Measurements from ENCODE around the gene MON2.

DNA sequence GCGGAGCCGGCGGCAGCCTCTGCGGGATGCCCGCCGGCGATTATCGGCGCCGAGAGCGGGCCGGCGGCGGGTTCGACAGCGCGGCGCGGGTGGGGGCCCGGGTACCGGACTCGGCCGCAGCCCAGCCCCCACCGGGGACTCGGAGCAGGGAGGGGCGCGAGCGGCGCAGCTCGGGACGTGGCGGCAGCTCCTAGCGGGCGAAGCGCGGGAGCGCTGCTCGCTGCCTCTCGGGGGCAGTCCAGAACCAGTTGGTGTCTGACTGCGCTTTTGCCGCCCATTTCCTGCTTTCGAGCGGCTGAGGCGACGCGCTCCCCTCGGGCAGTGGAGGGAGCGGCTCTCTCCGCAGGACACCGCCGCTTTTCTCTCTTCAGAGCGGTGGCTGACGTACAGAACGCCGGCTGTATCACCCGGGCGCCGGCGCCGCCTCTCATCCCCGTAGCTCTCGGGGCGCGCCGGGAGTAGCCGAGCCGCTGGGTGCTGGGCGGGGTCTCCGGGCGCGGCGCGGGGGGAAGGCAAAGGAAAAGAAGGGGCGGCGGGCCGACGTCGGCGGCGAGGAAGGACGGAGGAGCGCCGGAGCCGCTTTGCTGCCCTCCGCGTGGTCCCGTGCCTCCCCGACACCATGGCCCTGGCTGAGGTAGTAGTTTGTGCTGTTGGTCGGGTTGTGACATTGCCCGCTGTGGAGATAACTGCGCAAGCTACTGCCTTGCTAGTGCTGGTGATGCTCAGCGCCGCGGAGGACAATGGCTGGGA, 136.6 kb downstream of the MON2 start:
- TF ChIP-seq, protein P1, sequence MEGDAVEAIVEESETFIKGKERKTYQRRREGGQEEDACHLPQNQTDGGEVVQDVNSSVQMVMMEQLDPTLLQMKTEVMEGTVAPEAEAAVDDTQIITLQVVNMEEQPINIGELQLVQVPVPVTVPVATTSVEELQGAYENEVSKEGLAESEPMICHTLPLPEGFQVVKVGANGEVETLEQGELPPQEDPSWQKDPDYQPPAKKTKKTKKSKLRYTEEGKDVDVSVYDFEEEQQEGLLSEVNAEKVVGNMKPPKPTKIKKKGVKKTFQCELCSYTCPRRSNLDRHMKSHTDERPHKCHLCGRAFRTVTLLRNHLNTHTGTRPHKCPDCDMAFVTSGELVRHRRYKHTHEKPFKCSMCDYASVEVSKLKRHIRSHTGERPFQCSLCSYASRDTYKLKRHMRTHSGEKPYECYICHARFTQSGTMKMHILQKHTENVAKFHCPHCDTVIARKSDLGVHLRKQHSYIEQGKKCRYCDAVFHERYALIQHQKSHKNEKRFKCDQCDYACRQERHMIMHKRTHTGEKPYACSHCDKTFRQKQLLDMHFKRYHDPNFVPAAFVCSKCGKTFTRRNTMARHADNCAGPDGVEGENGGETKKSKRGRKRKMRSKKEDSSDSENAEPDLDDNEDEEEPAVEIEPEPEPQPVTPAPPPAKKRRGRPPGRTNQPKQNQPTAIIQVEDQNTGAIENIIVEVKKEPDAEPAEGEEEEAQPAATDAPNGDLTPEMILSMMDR (IDR thresholded peaks at IDR 0.05): peak in 5 of 7 experiments; percentile 29 to 56 (median 41)
- TF ChIP-seq POLR2A (IDR thresholded peaks at IDR 0.05) (peak in 2 of 4 donors; percentile 37 to 45), POLR2AphosphoS5 (IDR thresholded peaks at IDR 0.05) (peak; percentile 63 to 84 (median 67)), EP300 (IDR thresholded peaks at IDR 0.05) (no peak)

All from stomach (tissue), 4 donors.